Lower leg skin (tissue), 4 donors: ENCODE measurements around the gene TMEM156. TPM values are rescaled to one million over a fixed set of nuclear protein-coding genes. Genes with fewer than 3 reads are reported as not detected.

Experiments
- DNase-seq, 2 donors: peaks; one replicate each; pipeline ENCODE4 v3.0.0-alpha.2; 2019; ENCODE audit warnings: low spot score in 2 of 2
- H3K4me3 ChIP-seq: fragments of 200-600 bp; sonication (generic); 2 replicates; pipeline ENCODE4 v1.5.1; 2017; ENCODE audit warnings: mild to moderate bottlenecking, low read depth; ENCODE audit not compliant: poor library complexity, severe bottlenecking
- POLR2A ChIP-seq, 2 donors: fragments of 450-650 bp; IDR thresholded peaks; one replicate each; pipeline ENCODE4 v1.6.1; 2016 to 2017; ENCODE audit warnings: antibody characterized with exemption in 2 of 2, mild to moderate bottlenecking in 1 of 2, moderate library complexity in 1 of 2
- WGBS, 2 donors: methylation state at CpG; one replicate each; pipeline ENCODE4 v1.1.5; 2018; 5-methylcytosine and 5-hydroxymethylcytosine counted together
- intact Hi-C: fragments of 100-400 bp; cut with DNase I; formaldehyde crosslinking; loops from one replicate; pipeline ENCODE4 v1.15.0; 2023; ENCODE audit warnings: low total_unique reads
- total RNA-seq, 4 donors: library from RNA; depleted of rRNA; stranded (reverse); fragments of >200 nt; gene quantifications; one replicate each; pipeline ENCODE4 v1.1.0, GENCODE V29; 2016
- TF ChIP-seq, protein P1 (sequence below), 3 donors: fragments of 450-650 bp; IDR thresholded peaks; one replicate each; pipeline ENCODE4 v1.5.1; 2016; ENCODE audit warnings: antibody characterized with exemption in 3 of 3, mild to moderate bottlenecking in 3 of 3, moderate library complexity in 2 of 3

TMEM156 gene
- total RNA-seq, 4 donors from 2014 or later, result 0.12 to 0.52 (median 0.23) TPM; not detected in 1

DNA sequence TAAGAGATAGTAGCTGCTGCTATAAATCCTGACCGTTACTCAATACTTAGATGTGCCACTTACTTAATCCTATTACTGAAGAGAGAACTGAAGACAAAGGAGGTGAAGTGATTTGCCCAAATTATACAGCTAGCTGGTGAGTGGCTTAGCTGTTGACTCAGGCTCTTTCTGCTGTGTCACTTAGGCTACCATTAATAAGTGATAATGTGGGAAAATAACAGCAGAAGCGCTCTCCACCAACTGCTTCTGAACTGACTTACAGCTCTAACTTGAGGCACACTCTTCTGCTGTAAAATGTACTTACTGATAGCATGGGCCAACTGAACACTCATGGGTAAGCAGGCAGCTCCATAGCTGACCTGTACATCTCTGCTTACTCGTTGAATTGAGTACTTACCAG lies 22.3 kb upstream of the TMEM156 start:
- DNase-seq, result no peak
- no peak overlapping the region for H3K4me3 ChIP-seq
- intact Hi-C loops, result no loop called here
- TF ChIP-seq, protein P1, sequence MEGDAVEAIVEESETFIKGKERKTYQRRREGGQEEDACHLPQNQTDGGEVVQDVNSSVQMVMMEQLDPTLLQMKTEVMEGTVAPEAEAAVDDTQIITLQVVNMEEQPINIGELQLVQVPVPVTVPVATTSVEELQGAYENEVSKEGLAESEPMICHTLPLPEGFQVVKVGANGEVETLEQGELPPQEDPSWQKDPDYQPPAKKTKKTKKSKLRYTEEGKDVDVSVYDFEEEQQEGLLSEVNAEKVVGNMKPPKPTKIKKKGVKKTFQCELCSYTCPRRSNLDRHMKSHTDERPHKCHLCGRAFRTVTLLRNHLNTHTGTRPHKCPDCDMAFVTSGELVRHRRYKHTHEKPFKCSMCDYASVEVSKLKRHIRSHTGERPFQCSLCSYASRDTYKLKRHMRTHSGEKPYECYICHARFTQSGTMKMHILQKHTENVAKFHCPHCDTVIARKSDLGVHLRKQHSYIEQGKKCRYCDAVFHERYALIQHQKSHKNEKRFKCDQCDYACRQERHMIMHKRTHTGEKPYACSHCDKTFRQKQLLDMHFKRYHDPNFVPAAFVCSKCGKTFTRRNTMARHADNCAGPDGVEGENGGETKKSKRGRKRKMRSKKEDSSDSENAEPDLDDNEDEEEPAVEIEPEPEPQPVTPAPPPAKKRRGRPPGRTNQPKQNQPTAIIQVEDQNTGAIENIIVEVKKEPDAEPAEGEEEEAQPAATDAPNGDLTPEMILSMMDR (IDR thresholded peaks at IDR 0.05), result no peak
- TF ChIP-seq POLR2A (IDR thresholded peaks at IDR 0.05), result no peak
- 91 to 92% methylated on average over 3 of the region's 3 CpGs for WGBS, 2 donors

DNA sequence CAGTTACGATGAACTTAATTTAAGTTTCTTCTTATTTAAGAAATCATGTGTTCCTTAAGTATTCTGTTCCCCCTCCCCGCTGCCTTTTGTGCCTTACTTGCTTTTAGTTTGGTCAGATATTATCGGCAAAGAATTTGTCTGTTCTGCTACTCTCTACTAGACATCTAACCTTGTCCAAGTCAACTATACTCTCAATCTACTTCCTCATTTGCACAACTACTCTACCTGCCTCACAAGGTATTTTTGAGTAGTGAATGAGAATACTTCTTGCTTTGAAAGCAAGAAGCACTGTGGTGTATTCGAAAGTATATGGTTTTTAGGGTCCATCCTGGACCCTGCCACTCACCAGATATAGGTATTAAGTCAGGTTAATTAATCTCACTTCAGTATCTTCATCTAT lies 21.8 kb upstream of the TMEM156 start:
- TF ChIP-seq, protein P1 (IDR thresholded peaks at IDR 0.05), result no peak
- TF ChIP-seq POLR2A (IDR thresholded peaks at IDR 0.05), result no peak
- no peak overlapping the region for H3K4me3 ChIP-seq
- WGBS, 2 donors, result 95% methylated on average over 4 of the region's 4 CpGs
- no peak for DNase-seq
- intact Hi-C loops, result no loop called here

GRCh38 chr4:39051492-39051891 lies 19.3 kb upstream of the TMEM156 start:
- WGBS, 2 donors, result 89 to 96% methylated on average over 1 of the region's 1 CpG
- intact Hi-C loops, result no loop called here
- TF ChIP-seq, protein P1 (IDR thresholded peaks at IDR 0.05), result no peak
- no peak for TF ChIP-seq POLR2A (IDR thresholded peaks at IDR 0.05)
- no peak for DNase-seq
- H3K4me3 ChIP-seq, result no peak overlapping the region

- intact Hi-C loops, result no loop called here
- no peak overlapping the region for H3K4me3 ChIP-seq
- WGBS, 2 donors, result 81 to 84% methylated on average over 2 of the region's 2 CpGs
- no peak for DNase-seq
- TF ChIP-seq, protein P1 (IDR thresholded peaks at IDR 0.05), result no peak
- no peak for TF ChIP-seq POLR2A (IDR thresholded peaks at IDR 0.05)
These were observed 18.4 kb upstream of the TMEM156 start for GRCh38 chr4:39050590-39050989.

DNA sequence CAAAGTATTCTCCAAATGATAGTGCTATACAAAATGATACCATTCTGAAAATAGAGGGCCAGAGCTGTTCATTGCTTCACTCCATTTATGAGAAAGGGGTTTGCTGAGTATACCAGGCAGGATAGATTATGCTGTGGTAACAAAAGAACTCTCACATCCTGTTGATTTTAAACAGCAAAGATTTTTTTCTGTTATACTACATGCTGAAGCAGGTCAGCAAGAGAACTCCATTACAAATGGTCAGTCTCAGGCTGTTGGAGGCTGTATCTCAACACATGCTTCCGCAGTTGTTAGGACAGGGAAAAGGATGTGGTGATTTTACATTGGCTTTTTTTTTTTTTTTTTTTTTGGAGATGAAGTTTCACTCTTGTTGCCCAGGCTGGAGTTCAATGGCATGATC lies 16.1 kb upstream of the TMEM156 start:
- WGBS, 2 donors, result 68 to 84% methylated on average over 1 of the region's 1 CpG
- no peak for DNase-seq
- intact Hi-C loops, result no loop called here
- TF ChIP-seq, protein P1 (IDR thresholded peaks at IDR 0.05), result no peak
- TF ChIP-seq POLR2A (IDR thresholded peaks at IDR 0.05), result no peak
- H3K4me3 ChIP-seq, result no peak overlapping the region

GRCh38 chr4:39047681-39048080 lies 15.5 kb upstream of the TMEM156 start:
- WGBS, 2 donors, result 75 to 79% methylated on average over 2 of the region's 2 CpGs
- no peak for TF ChIP-seq POLR2A (IDR thresholded peaks at IDR 0.05)
- intact Hi-C loops, result no loop called here
- no peak for DNase-seq
- H3K4me3 ChIP-seq, result no peak overlapping the region
